Caco-2 (cell line): ENCODE measurements around the gene AMBRA1. TPM values are rescaled to one million over a fixed set of nuclear protein-coding genes. Genes with fewer than 3 reads are reported as not detected.

Experiments
- BruUV-seq: library from RNA; stranded (reverse); fragments of 400-500 nt; replicated peaks from 2 replicates; lab custom pipeline; 2021; lab: Mats Ljungman, UMichigan
- CTCF ChIA-PET: fragments of 300-600 bp; sonication (Branson Sonifier 250); formaldehyde crosslinking; loops from one replicate; lab custom pipeline; 2022; ENCODE audit warnings: antibody characterized with exemption; lab: Charles Lee
- POLR2A ChIA-PET: fragments of 300-600 bp; sonication (Branson Sonifier 250); formaldehyde crosslinking; loops from one replicate; lab custom pipeline; 2022; ENCODE audit warnings: antibody characterized with exemption; lab: Charles Lee
- DNase-seq, 2 experiments: peaks; one replicate each; pipeline versions ENCODE4 v3.0.0 to v3.0.0-alpha.2; 2020 to 2022
- H3K27me3 ChIP-seq: replicated peaks from 2 replicates; pipeline ENCODE4 v1.6.0; 2011; ENCODE audit warnings: low read length; ENCODE audit not compliant: control insufficient read depth, insufficient read depth
- H3K36me3 ChIP-seq: 2 replicates; pipeline ENCODE4 v1.5.1; 2011; ENCODE audit warnings: low read length; ENCODE audit not compliant: control insufficient read depth, insufficient read depth
- H3K4me1 ChIP-seq: fragments of 250-450 bp; sonication (Bioruptor Pico); 2 replicates; pipeline ENCODE4 v1.5.1; 2020; ENCODE audit warnings: mild to moderate bottlenecking
- H3K4me3 ChIP-seq: 2 replicates; pipeline ENCODE4 v1.5.1; 2011; ENCODE audit warnings: low read depth, mild to moderate bottlenecking, control low read depth, low read length
- H3K9me3 ChIP-seq: fragments of 250-450 bp; sonication (Bioruptor Pico); 2 replicates; pipeline ENCODE4 v1.5.1; 2020; ENCODE audit warnings: mild to moderate bottlenecking, moderate library complexity
- H3K27ac Mint-ChIP-seq: one replicate; pipeline ENCODE4 v1.8.0; 2022; ENCODE audit warnings: mixed read lengths; ENCODE audit not compliant: unreplicated experiment
- H3K27me3 Mint-ChIP-seq: one replicate; pipeline ENCODE4 v1.8.0; 2022; ENCODE audit warnings: mixed read lengths; ENCODE audit not compliant: insufficient read depth, unreplicated experiment
- H3K36me3 Mint-ChIP-seq: one replicate; pipeline ENCODE4 v1.8.0; 2022; ENCODE audit warnings: mild to moderate bottlenecking, mixed read lengths; ENCODE audit not compliant: insufficient read depth, unreplicated experiment
- H3K4me1 Mint-ChIP-seq: one replicate; pipeline ENCODE4 v1.8.0; 2022; ENCODE audit warnings: low read depth, mixed read lengths; ENCODE audit not compliant: unreplicated experiment
- H3K4me3 Mint-ChIP-seq: one replicate; pipeline ENCODE4 v1.8.0; 2022; ENCODE audit warnings: mild to moderate bottlenecking, moderate library complexity, mixed read lengths; ENCODE audit not compliant: unreplicated experiment
- H3K9me3 Mint-ChIP-seq: one replicate; pipeline ENCODE4 v1.8.0; 2022; ENCODE audit warnings: mixed read lengths; ENCODE audit not compliant: unreplicated experiment
- intact Hi-C: fragments of 100-400 bp; cut with micrococcal nuclease; formaldehyde crosslinking; loops from one replicate; pipeline ENCODE4 v1.10.0; 2022; ENCODE audit not compliant: unreplicated experiment
- total RNA-seq: library from RNA; stranded (reverse); gene quantifications from 2 replicates; pipeline ENCODE4 v1.2.3, GENCODE V29; 2022
- TF ChIP-seq, protein P1 (sequence below), 2 experiments: fragments of 200-600 bp in 1 of 2; IDR thresholded peaks; 1 replicate in 1 of 2; 2 replicates in 1 of 2; pipeline versions ENCODE4 v1.5.1 to v1.8.0; 2011 to 2022; ENCODE audit warnings: antibody characterized with exemption in 1 of 2, control low read depth in 1 of 2, inconsistent platforms in 1 of 2, low read depth in 1 of 2, low read length in 1 of 2, mild to moderate bottlenecking in 1 of 2, moderate library complexity in 1 of 2; ENCODE audit not compliant: insufficient read depth in 1 of 2, severe bottlenecking in 1 of 2, unreplicated experiment in 1 of 2

Gene AMBRA1
- total RNA-seq, 1 experiment from 2014 or later: 48.1 TPM

DNA sequence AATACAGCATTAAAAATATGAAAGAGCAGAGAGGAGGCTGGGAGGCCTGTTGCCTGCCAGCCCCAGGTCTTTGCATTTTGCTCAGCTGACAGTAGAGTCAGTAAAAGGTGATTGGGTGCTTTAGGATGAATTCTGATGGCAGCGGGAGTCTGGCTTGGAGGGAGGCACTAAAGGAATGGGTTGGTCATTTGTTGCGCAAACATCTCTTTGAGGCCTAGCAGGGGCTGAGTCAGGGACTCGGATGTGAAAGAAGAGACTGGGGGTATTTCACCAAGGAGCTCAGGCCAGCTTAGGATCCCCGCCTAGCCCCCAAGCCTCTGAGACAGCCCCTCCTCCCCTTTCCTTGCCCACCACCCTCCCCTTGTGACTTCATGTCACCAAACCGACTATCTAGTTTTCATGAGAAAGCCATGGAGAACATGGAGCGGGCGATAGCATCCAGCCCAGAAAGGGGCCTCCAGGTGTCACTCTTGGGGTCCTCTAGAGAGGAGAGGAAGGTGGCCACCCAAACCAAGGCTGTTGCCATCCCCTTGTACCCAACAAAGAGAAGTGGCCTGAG is 236.8 kb downstream of the AMBRA1 start:
- TF ChIP-seq, protein P1, sequence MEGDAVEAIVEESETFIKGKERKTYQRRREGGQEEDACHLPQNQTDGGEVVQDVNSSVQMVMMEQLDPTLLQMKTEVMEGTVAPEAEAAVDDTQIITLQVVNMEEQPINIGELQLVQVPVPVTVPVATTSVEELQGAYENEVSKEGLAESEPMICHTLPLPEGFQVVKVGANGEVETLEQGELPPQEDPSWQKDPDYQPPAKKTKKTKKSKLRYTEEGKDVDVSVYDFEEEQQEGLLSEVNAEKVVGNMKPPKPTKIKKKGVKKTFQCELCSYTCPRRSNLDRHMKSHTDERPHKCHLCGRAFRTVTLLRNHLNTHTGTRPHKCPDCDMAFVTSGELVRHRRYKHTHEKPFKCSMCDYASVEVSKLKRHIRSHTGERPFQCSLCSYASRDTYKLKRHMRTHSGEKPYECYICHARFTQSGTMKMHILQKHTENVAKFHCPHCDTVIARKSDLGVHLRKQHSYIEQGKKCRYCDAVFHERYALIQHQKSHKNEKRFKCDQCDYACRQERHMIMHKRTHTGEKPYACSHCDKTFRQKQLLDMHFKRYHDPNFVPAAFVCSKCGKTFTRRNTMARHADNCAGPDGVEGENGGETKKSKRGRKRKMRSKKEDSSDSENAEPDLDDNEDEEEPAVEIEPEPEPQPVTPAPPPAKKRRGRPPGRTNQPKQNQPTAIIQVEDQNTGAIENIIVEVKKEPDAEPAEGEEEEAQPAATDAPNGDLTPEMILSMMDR (IDR thresholded peaks at IDR 0.05; ENCODE audit: insufficient read depth in 1 of 2, low read depth in 1 of 2, low read length in 1 of 2, severe bottlenecking in 1 of 2, unreplicated experiment in 1 of 2): no peak
- Mint-ChIP-seq H3K4me1 (peaks cover 14% of the 10 kb centered on the region), H3K9me3 (no peaks in the 10 kb centered on the region), H3K27ac (no peak overlapping the region), H3K4me3 (no peak overlapping the region), H3K36me3 (peaks cover 24% of the 10 kb centered on the region), H3K27me3 (no peaks in the 10 kb centered on the region)
- CTCF ChIA-PET: no interaction called here
- DNase-seq: no peak
- Histone ChIP-seq H3K4me3 (no peak overlapping the region), H3K9me3 (no peaks in the 10 kb centered on the region), H3K36me3 (peaks cover 1% of the 10 kb centered on the region; the same call in 1 of the 2 replicates), H3K27me3 (no peaks in the 10 kb centered on the region), H3K4me1 (no peaks in the 10 kb centered on the region)
- POLR2A ChIA-PET: no interaction called here
- intact Hi-C loops: no loop called here
- BruUV-seq: no TSS peak

DNA sequence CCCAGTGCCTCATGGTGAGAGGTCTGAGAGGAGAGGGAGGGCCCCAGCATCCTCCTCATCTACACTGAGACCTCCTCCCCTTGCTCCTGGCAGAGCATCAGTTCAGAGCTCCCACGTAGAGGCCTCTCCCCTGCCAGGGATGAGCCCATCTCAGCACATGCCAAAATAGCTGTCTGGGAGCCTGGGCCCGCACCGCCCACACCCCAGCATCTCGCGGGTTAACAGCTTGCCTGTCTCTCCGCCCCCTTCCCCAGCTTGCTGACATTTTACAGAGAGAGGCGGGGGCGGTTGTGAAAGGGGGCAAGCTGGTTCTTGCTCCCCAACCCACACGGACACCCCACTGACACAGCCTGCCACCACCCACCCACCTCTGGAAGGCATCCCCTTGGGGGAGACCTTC is 240.1 kb downstream of the AMBRA1 start:
- H3K4me3 Mint-ChIP-seq: no peak overlapping the region
- H3K36me3 Mint-ChIP-seq: peaks cover 24% of the 10 kb centered on the region
- no peaks in the 10 kb centered on the region for H3K9me3 Mint-ChIP-seq
- Histone ChIP-seq H3K9me3 (no peaks in the 10 kb centered on the region), H3K27me3 (no peaks in the 10 kb centered on the region), H3K4me1 (peaks cover 6% of the 10 kb centered on the region; the same call in 1 of the 2 replicates), H3K36me3 (peaks cover 3% of the 10 kb centered on the region; the same call in 1 of the 2 replicates), H3K4me3 (no peak overlapping the region)
- BruUV-seq: no TSS peak
- intact Hi-C loops: no loop called here
- DNase-seq: no peak
- TF ChIP-seq, protein P1 (IDR thresholded peaks at IDR 0.05; ENCODE audit: insufficient read depth in 1 of 2, low read depth in 1 of 2, low read length in 1 of 2, severe bottlenecking in 1 of 2, unreplicated experiment in 1 of 2): no peak
- POLR2A ChIA-PET: no interaction called here
- CTCF ChIA-PET: interaction anchor here (1.3 kb wide), 1 partner anchor 15 kb away, joined by 4 read pairs; no protein-coding TSS in a partner anchor
- no peaks in the 10 kb centered on the region for H3K27me3 Mint-ChIP-seq
- H3K27ac Mint-ChIP-seq: no peak overlapping the region
- H3K4me1 Mint-ChIP-seq: peaks cover 14% of the 10 kb centered on the region

DNA sequence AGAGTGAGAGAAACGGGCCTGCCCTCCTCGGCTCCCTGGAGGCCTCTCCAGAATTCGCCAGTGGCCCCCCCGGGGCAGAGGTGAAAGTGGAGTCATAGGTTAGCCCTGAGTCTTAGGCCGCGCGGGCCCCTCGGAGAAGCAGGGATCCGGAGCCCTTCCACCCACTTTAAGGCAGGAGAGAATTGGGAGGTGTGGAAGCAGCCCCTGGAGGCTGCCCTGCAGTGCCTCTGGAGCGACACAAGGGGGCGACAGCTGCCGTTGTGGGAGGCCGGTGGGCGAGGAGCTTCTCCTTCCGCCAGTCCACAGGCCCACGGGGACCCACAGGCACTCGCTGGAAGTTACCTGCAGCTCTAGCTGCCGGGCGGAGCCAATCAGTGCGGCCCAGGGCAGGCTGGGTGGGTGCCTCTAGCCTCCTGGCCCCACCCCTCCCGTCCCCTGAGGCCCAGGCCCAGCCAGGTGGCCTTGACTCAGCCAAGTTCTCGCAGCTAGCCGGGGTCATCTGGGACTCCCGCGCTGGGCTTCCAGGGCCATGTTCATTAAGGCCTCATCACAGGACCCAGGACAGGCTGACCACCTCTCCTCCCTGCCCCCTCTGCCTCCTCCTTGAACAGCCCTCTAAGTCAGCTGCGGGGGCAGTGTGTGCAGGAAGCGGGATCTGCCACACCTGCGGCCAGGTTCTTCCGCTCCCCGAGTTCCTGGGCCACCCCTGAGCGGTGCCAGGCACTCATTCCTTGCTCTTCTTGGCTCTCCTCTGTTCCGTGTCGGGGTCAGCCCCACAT is 241.6 kb downstream of the AMBRA1 start:
- Histone ChIP-seq H3K4me3 (no peak overlapping the region), H3K4me1 (peaks cover 11% of the 10 kb centered on the region; the same call in 1 of the 2 replicates), H3K9me3 (no peaks in the 10 kb centered on the region), H3K36me3 (peaks cover 3% of the 10 kb centered on the region; the same call in 1 of the 2 replicates), H3K27me3 (no peaks in the 10 kb centered on the region)
- intact Hi-C loops: no loop called here
- Mint-ChIP-seq H3K9me3 (no peaks in the 10 kb centered on the region), H3K27me3 (no peaks in the 10 kb centered on the region), H3K4me1 (peaks cover 8% of the 10 kb centered on the region), H3K4me3 (no peak overlapping the region), H3K27ac (no peak overlapping the region), H3K36me3 (peaks cover 19% of the 10 kb centered on the region)
- DNase-seq: peak in 1 of 2 experiments; percentile 52
- POLR2A ChIA-PET: no interaction called here
- CTCF ChIA-PET: interaction anchor here (0.6 to 1.4 kb wide), 5 partner anchors 9 to 113 kb away, joined by 3 to 5 read pairs (median 4); no protein-coding TSS in a partner anchor
- TF ChIP-seq, protein P1 (IDR thresholded peaks at IDR 0.05; ENCODE audit: insufficient read depth in 1 of 2, low read depth in 1 of 2, low read length in 1 of 2, severe bottlenecking in 1 of 2, unreplicated experiment in 1 of 2): peak; percentile 39 to 72
- BruUV-seq: no TSS peak
